ENCODE measurements around the gene SCNN1B.

Gene SCNN1B

GRCh38 chr16:23374721-23375510 is 72.8 kb downstream of the SCNN1B start:
- in situ Hi-C loops (cut with MboI; ENCODE audit: low sequenced_read_pairs, unreplicated experiment), result no loop called here
- DNase-seq (ENCODE audit: low spot score), result no peak
- TF ChIP-seq CTCF (IDR thresholded peaks at IDR 0.05; ENCODE audit: borderline replicate concordance, control extremely low read depth, extremely low read depth, insufficient read depth, missing control alignments), result no peak

- TF ChIP-seq CTCF (IDR thresholded peaks at IDR 0.05; ENCODE audit: borderline replicate concordance, control extremely low read depth, extremely low read depth, insufficient read depth, missing control alignments), result no peak
- in situ Hi-C loops (cut with MboI; ENCODE audit: low sequenced_read_pairs, unreplicated experiment), result no loop called here
- DNase-seq (ENCODE audit: low spot score), result no peak
Measured at GRCh38 chr16:23375643-23376042, 73.5 kb downstream of the SCNN1B start.

- in situ Hi-C loops (cut with MboI; ENCODE audit: low sequenced_read_pairs, unreplicated experiment), result no loop called here
Measured at GRCh38 chr16:23377071-23377931, 75.2 kb downstream of the SCNN1B start.

GRCh38 chr16:23378256-23378655 is 76.2 kb downstream of the SCNN1B start:
- no peak for TF ChIP-seq CTCF (IDR thresholded peaks at IDR 0.05; ENCODE audit: borderline replicate concordance, control extremely low read depth, extremely low read depth, insufficient read depth, missing control alignments)
- no peak for DNase-seq (ENCODE audit: low spot score)
- in situ Hi-C loops (cut with MboI; ENCODE audit: low sequenced_read_pairs, unreplicated experiment), result no loop called here

More at GRCh38 chr16:23377071-23377931, 75.2 kb downstream of the SCNN1B start:
- no peak for TF ChIP-seq CTCF (IDR thresholded peaks at IDR 0.05; ENCODE audit: borderline replicate concordance, control extremely low read depth, extremely low read depth, insufficient read depth, missing control alignments)
- DNase-seq (ENCODE audit: low spot score), result no peak

GRCh38 chr16:23378921-23379320 is 76.8 kb downstream of the SCNN1B start:
- TF ChIP-seq CTCF (IDR thresholded peaks at IDR 0.05; ENCODE audit: borderline replicate concordance, control extremely low read depth, extremely low read depth, insufficient read depth, missing control alignments), result no peak

GRCh38 chr16:23379707-23380106 is 77.6 kb downstream of the SCNN1B start:
- TF ChIP-seq CTCF (IDR thresholded peaks at IDR 0.05; ENCODE audit: borderline replicate concordance, control extremely low read depth, extremely low read depth, insufficient read depth, missing control alignments), result no peak
- no peak for DNase-seq (ENCODE audit: low spot score)
- in situ Hi-C loops (cut with MboI; ENCODE audit: low sequenced_read_pairs, unreplicated experiment), result no loop called here

More at GRCh38 chr16:23378921-23379320, 76.8 kb downstream of the SCNN1B start:
- in situ Hi-C loops (cut with MboI; ENCODE audit: low sequenced_read_pairs, unreplicated experiment), result no loop called here
- no peak for DNase-seq (ENCODE audit: low spot score)
